GM15510 (cell line): ENCODE results near the gene TRMT10C.

ENCODE experiments used
- POLR2A ChIP-seq: IDR thresholded peaks from 3 replicates; pipeline ENCODE4 v1.6.1; 2011; ENCODE audit warnings: borderline replicate concordance; ENCODE audit not compliant: insufficient read length; ENCODE audit errors: extremely low read depth

TRMT10C gene

GRCh38 chr3:101533603-101533968 lies 28.1 kb upstream of the TRMT10C start:
- no peak for TF ChIP-seq POLR2A

DNA sequence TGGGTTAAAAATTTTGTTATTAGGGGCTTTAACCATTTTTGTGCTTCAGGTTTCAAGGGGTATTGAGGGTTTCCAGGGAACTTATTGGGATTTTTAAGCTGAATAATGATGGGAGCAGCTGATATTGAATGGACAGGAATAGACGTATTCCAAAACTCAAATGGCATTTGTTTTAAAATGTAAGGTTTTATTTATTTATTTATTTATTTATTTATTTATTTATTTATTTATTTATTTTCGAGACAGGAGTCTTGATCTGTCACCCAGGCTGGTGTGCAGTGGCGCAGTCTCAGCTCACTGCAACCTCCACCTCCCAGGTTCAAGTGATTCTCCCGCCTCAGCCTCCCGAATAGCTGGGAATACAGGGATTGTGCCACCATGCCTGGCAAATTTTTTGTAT lies 26.4 kb upstream of the TRMT10C start:
- TF ChIP-seq POLR2A: no peak

DNA sequence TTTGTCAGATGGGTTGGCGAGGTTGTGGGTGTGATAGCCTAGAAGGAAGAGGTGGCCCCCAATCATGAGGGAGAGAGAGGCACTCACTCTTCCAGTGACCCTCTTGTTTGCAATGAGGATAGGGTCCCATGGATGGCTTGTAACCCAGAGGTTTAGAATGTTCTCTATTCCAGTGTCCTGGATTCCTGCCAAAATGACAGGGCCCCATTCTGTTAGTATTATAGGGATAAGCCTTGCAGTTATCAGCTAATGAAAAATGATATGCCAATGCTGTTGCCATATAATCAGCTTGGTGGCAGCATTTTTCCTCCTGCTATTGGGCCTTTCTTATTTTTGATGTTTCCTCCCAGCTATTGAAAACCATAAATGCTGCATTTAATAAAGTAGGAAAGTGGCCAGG lies 25.4 kb upstream of the TRMT10C start:
- no peak for TF ChIP-seq POLR2A

DNA sequence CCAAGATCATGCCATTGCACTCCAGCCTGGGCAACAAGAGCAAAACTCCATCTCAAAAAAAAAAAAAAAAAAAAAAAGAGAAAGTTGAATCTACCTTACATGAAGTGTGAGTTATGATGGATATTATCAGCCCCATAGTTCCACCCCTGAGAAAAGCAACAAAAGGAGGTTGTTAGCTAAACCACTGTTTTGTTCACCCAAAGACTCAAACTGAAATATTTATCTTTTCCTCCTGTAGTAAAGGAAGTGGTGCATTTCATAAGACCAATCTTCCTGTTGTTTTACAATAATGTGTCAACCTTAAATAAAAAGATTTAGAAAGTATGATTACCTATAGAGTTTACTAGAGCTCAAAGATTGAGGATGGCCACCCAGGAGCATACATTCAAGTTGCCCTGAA lies 18.7 kb upstream of the TRMT10C start:
- no peak for TF ChIP-seq POLR2A

- no peak for TF ChIP-seq POLR2A
Measured at GRCh38 chr3:101544161-101544850, 17.4 kb upstream of the TRMT10C start.

DNA sequence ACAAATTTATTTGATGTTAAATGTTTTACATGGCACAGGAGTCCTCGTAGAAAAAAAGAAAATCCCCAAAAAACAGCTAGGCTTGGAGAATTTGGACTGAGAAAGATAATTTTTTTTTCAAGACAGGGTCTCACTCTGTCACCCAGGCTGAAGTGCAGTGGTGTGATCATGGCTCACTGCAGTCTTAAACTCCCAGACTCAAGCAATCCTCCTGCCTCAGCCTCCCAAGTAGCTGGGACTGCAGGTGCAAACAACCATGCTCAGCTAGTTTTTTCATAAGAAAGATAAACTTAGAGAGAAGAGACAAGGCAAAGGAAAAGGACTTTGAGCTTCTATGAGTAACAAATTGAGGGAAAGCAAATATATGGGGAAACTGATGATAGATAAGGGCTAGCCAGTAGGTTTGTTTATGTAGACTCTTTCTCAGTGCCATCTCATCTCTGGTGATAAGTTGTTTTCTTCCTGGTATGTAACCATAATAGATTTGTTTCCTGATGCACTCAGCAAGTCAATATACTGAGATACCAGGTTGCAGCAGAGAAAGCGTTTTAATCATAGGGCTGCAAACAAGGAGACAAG lies 13.1 kb upstream of the TRMT10C start:
- no peak for TF ChIP-seq POLR2A

- no peak for TF ChIP-seq POLR2A
Measured at GRCh38 chr3:101549473-101549872, 12.2 kb upstream of the TRMT10C start.

DNA sequence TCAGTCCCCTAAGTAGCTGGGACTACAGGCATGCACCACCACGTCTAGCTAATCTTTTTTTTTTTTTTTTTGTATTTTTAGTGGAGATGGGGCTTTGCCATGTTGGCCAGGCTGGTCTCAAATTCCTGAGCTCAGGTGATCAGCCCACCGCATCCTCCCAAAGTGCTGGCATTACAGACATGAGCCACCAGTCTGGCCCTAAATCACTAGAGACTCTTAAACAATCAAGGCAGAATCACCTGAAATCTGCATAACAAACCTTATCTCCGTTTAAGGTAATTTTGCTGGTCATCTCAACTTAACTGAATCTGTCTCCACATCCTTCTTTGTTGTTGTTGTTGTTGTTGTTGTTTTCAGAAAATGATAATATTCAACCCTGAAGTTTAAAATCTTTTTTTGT lies 5.6 kb upstream of the TRMT10C start:
- no peak for TF ChIP-seq POLR2A

DNA sequence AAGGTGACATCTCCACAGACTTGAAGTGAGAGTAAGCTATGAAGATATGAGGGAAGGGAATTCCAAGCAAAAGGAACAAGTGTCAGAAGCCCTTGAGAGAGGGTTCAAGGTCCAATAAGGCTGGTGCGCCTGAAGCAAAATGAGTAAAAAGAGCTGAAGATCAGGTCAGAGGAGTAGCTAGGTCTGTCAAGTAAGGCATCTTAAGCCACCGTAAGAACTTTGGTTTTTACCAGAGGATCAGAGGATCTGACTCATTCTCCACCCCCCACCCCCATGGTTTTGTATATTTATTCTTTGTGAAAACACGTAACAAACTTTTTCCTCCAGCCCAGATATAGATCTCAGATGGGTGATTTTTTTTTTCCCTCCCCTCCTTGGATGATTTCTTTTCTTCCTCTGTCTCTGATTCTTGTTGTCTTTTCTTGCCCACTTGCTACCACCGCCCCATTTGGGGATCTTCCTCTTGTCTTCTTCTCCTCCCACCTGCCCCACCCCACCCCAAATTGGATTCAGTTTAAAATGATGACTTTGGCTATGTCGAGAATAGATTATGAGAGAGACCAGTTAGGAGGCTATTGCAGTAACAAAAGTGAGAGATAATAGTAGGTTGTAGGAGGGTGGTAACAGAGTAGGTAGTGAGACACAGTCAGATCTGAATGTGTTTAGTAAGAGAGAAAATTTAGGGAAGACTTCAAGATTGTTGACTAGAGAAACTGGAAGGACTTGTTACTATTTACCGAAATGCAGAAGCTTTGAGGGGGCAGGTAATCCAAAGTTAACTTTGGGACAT lies 6.1 kb downstream of the TRMT10C start:
- no peak for TF ChIP-seq POLR2A

DNA sequence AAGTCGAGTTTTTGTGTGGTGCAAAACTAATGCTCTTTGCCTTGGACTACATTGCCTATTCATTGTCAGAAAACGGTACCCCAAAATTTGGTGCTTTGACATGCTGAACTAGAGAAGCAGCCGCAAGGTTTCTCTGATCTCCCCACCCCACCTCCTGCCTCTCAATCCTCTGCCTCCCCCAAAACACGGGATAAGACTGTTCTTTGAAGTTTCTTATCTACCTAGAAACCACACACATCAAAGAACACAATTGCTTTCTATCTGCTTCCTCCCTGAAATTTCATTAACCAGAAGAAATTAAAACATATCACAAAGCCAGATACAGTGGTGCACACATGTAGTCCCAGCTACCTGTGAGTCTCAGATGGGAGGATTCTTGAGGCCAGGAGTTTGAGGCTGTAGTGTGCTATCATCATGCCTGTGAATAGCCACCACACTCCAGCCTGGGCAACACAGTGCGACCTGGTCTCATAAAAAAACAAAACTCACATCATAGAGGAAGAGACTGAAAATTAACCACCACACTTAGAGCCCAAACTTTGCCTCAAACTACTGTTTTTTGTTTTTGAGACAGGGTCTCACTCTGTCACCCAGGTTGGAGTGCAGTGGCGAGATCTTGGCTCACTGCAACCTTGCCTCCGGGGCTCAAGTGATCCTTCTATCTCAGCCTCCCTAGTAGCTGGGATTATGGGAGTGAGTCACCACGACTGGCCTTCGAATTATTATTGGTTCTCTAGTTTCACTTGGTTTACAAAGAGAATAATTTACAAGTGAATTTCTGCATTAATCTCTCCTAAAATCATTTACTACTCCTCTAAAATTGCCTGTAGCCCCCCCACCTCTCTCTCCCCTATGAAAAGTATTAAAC lies 9.6 kb downstream of the TRMT10C start:
- TF ChIP-seq POLR2A: no peak

DNA sequence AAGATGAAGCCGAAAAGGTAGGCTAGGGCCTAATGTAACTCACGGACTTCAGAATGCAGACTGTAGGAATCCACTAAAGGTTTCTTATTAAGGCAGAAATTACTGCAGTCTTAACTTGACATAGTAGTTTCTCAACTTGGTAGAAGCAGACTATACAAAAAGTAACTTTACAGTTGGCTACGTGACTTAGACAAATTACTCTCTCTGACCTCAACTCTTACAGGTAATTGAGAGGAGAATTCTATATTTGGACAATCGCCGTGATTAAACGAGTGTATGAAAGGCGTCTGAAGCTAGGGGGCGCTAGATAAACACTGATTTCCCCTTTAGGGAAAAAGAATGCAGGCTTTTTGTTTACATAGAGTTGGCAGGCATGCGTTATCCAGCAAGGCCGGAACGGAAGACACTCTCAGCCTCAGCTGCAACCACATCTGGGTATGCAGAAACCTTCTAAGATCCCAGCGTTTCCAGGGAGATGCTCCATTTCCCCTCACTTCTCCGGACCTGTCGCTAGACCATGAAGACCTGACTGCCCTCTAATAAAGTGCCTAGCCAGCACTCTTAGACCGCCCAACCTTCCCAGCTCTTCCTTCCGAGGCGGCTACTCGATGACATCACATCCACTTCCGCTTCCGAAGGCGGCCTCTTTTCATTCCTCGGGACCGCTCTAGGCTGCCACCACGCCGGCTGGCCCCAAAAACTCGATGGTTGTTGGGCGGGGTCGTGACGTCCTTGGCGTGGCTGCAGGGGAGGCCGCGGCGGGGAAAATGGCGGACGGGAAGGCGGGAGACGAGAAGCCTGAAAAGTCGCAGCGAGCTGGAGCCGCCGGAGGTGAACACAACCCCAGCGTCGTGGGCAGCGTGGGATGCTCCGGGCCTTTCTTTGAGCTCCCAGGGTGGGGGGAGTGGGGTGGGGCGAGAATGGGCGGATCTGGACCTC lies 12.1 kb downstream of the TRMT10C start, which contains the start of gene PCNP:
Gene PCNP (plus strand): TSS at position 732 of the 939 bp plus-strand sequence. CDS start 36 bp downstream, at position 768.
- TF ChIP-seq POLR2A: peak; percentile 77

GRCh38 chr3:101574388-101575112 lies 12.9 kb downstream of the TRMT10C start:
- no peak for TF ChIP-seq POLR2A

- TF ChIP-seq POLR2A: no peak
Measured at GRCh38 chr3:101577286-101577685, 15.6 kb downstream of the TRMT10C start.
